ENCODE measurements around the gene CEP41. TPM values are rescaled to one million over a fixed set of nuclear protein-coding genes. Genes with fewer than 3 reads are reported as not detected.

The CEP41 gene
- polyA plus RNA-seq, 2 of the 4 experiments (the other 2 are of a cell fraction), result 13.0 to 23.1 TPM

GRCh38 chr7:130432886-130433285 lies 7.9 kb downstream of the CEP41 start (continued):
- TF ChIP-seq EHF (CRISPR knock-in tag; IDR thresholded peaks at IDR 0.05), result no peak
- TF ChIP-seq KDM1A (IDR thresholded peaks at IDR 0.05; ENCODE audit: low read depth), result no peak
- TF ChIP-seq HOXA7 (CRISPR knock-in tag; IDR thresholded peaks at IDR 0.05), result no peak
- no peak for TF ChIP-seq MAZ (IDR thresholded peaks at IDR 0.05; ENCODE audit: borderline replicate concordance, low read depth, low read length)
- TF ChIP-seq BHLHE40 (IDR thresholded peaks at IDR 0.05; ENCODE audit: low read depth, low read length), result no peak

GRCh38 chr7:130430841-130431666 lies 9.8 kb downstream of the CEP41 start:
- no peak for DNase-seq (ENCODE audit: low read depth in 1 of 2, low spot score in 1 of 2)
- TF ChIP-seq JUN (IDR thresholded peaks at IDR 0.05) (no peak), FOSB (CRISPR knock-in tag; IDR thresholded peaks at IDR 0.05) (no peak), ESRRA (IDR thresholded peaks at IDR 0.05; ENCODE audit: borderline replicate concordance, low read length) (no peak), KDM5A (IDR thresholded peaks at IDR 0.05) (no peak), MAX (IDR thresholded peaks at IDR 0.05) (no peak), E2F6 (IDR thresholded peaks at IDR 0.05; ENCODE audit: borderline replicate concordance, low read depth) (no peak), REST (IDR thresholded peaks at IDR 0.05) (no peak), HMGXB4 (CRISPR knock-in tag; IDR thresholded peaks at IDR 0.05; ENCODE audit: borderline replicate concordance) (no peak), RAD21 (conservative IDR thresholded peaks at IDR 0.05 in 1 of 2, IDR thresholded peaks at IDR 0.05 in 1 of 2) (no peak), ZNF302 (CRISPR knock-in tag; IDR thresholded peaks at IDR 0.05) (no peak), GATA3 (IDR thresholded peaks at IDR 0.05; ENCODE audit: borderline replicate concordance) (no peak), USF2 (IDR thresholded peaks at IDR 0.05) (no peak), ELK1 (IDR thresholded peaks at IDR 0.05; ENCODE audit: low read depth, low read length) (no peak)
- POLR2A ChIA-PET, result no interaction called here
- Histone ChIP-seq H3K9me3 (no peaks in the 10 kb centered on the region), H3K27ac (no peak overlapping the region), H3K4me1 (0 out of 3 replicates have a peak, but pooled peaks cover 3% of the 10 kb centered on the region), H3K4me3 (no peak overlapping the region), H3K4me2 (no peak overlapping the region)
- no peak for ATAC-seq
- CTCF ChIA-PET, result interaction anchor here (0.6 kb wide), 3 partner anchors 35 to 260 kb away, joined by 3 read pairs; no protein-coding TSS in a partner anchor
- no peak for FAIRE-seq
- 83% methylated on average over 5 of the region's 5 CpGs for WGBS (ENCODE audit: missing lambda C conversion rate)
